Measurements from ENCODE around the gene UBE2V1.
A peak's percentile ranks its signal among the peaks of the same experiment; 100 is the strongest.
"Not testable (repeated sequence)": the region's sequence is repeated elsewhere in the genome, so short reads cannot be mapped to it uniquely, and the experiment has no call there.

Gene UBE2V1

GRCh38 chr20:50071039-50071888 is 41.7 kb downstream of the UBE2V1 start:
- TF ChIP-seq, protein P1, sequence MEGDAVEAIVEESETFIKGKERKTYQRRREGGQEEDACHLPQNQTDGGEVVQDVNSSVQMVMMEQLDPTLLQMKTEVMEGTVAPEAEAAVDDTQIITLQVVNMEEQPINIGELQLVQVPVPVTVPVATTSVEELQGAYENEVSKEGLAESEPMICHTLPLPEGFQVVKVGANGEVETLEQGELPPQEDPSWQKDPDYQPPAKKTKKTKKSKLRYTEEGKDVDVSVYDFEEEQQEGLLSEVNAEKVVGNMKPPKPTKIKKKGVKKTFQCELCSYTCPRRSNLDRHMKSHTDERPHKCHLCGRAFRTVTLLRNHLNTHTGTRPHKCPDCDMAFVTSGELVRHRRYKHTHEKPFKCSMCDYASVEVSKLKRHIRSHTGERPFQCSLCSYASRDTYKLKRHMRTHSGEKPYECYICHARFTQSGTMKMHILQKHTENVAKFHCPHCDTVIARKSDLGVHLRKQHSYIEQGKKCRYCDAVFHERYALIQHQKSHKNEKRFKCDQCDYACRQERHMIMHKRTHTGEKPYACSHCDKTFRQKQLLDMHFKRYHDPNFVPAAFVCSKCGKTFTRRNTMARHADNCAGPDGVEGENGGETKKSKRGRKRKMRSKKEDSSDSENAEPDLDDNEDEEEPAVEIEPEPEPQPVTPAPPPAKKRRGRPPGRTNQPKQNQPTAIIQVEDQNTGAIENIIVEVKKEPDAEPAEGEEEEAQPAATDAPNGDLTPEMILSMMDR (IDR thresholded peaks at IDR 0.05; ENCODE audit: low read depth, low read length): peak; percentile 94
- peak overlapping the region; percentile 51 for H3K4me3 ChIP-seq (ENCODE audit: low read depth, low read length)

- no peak overlapping the region for H3K4me3 ChIP-seq (ENCODE audit: low read depth, low read length)
- TF ChIP-seq, protein P1 (IDR thresholded peaks at IDR 0.05; ENCODE audit: low read depth, low read length): no peak
These were observed 42.6 kb downstream of the UBE2V1 start for GRCh38 chr20:50070361-50070760.

GRCh38 chr20:50068041-50068651 is 44.8 kb downstream of the UBE2V1 start:
- TF ChIP-seq, protein P1 (IDR thresholded peaks at IDR 0.05; ENCODE audit: low read depth, low read length): no peak
- no peak overlapping the region for H3K4me3 ChIP-seq (ENCODE audit: low read depth, low read length)

DNA sequence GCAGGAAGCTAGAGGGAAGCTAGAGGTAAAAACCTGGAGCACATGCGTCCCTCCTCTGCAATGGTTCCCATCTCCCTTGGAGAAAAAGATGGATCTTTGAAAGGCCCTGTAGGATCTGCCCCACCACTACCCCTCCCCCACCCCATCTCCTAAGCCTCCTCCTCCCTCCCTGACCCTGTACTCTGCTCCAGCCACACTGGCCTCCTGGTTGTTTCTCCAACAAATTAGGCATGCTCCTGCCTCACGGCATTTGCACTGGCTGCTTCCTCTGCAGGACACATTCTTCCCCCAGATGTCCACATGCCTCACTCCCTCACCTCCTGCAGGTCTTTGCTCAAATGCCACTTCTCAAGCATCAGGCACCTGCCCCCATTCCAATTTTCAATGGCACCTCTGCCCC is 45.5 kb downstream of the UBE2V1 start:
- TF ChIP-seq, protein P1 (IDR thresholded peaks at IDR 0.05; ENCODE audit: low read depth, low read length): no peak
- H3K4me3 ChIP-seq (ENCODE audit: low read depth, low read length): no peak overlapping the region

DNA sequence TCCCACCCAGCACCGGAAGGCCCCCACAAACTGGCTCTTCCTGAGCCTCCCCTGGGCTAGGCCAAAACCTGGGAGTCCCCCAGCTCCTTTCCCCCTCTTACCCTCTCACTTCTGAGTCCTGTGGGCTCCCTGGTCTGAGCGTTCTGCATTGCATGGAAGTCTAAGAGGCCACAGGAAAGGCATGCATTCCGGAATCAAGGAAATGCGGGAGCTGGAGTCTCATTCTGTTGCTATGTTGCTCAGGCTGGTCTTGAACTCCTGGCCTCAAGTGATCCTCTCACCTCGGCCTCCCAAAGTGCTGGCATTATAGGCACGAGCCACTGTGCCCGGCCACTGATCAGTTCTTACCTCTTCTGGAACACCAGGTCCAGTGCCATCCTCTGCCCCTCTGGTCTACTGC is 45.9 kb downstream of the UBE2V1 start:
- TF ChIP-seq, protein P1 (IDR thresholded peaks at IDR 0.05; ENCODE audit: low read depth, low read length): no peak
- H3K4me3 ChIP-seq (ENCODE audit: low read depth, low read length): no peak overlapping the region

DNA sequence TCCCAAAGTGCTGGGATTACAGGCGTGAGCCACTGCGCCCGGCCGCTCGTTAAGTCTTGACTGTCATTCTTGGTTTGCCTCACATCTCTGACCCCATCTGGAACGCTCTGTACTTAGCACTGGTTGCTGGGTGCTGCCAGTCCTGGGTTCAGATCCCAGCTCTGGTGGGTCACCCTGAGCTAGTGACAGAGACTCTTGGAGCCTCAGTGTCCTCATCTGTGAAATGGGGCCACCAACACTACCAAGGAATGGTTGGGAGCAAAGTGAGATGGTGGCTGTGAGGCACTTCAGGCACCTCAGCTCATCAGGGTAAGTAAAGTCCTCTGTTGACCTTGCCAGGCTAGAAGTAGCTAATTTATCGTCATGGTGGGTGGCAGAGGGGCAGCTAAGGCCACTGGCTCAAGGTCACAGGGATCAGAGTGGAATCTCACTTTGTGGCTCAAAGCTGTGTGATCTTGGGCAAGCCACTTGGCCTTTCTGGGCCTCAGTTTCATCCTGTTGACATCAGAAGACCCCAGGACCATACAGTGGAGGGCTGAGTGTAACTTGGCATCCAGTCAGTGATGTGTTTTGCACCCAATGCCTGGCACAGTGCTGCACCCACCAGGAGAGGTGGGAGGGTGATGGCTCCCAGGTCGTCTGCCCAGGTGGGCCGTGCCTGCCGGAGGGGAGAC is 46.7 kb downstream of the UBE2V1 start:
- H3K4me3 ChIP-seq (ENCODE audit: low read depth, low read length): no peak overlapping the region
- TF ChIP-seq, protein P1 (IDR thresholded peaks at IDR 0.05; ENCODE audit: low read depth, low read length): no peak

DNA sequence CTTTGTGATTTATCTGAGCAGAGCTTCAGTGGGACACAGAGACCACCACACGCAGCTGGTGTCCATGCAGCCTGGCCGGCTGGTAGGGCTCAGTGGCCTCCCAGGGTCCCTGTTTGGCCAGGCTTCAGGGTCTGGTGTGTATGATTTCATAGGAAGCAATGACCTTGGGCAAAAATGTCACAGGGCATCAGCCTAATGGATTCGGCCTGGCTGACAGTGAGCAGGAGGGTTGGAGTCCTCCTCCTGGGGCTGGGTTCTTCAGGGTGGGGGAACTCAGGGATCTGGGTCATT is 47.7 kb downstream of the UBE2V1 start:
- TF ChIP-seq, protein P1 (IDR thresholded peaks at IDR 0.05; ENCODE audit: low read depth, low read length): no peak
- H3K4me3 ChIP-seq (ENCODE audit: low read depth, low read length): no peak overlapping the region

DNA sequence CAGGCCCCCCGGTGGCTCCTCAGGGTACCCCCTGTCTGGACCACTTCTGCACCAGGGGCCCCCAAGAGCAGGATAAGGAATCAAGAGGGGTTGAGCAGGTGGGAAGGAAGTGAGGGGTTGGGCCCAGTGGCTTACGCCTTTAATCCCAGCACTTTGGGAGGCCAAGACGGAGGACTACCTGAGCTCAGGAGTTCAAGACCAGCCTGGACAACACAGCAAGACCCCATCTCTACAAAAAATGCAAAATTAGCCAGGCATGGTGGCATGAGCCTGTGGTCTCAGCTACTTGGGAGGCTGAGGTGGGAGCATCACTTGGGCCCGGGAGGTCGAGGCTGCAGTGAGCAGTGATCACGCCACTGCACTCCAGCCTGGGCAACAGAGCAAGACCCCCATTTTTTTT is 49.2 kb downstream of the UBE2V1 start:
- not testable (repeated sequence) for H3K4me3 ChIP-seq (ENCODE audit: low read depth, low read length)
